Erythroblast (primary cell): ENCODE results near the gene ZCCHC24.

ENCODE experiments used
- GATA1 ChIP-seq: IDR thresholded peaks from 2 replicates; pipeline ENCODE4 v1.6.1; 2011; ENCODE audit warnings: low read depth, mild to moderate bottlenecking, control low read depth, low read length, moderate library complexity
- POLR2A ChIP-seq: IDR thresholded peaks from 2 replicates; pipeline ENCODE4 v1.6.1; 2011; ENCODE audit warnings: mild to moderate bottlenecking, low read length

GRCh38 chr10:79416578-79417255, 28.7 kb downstream of the ZCCHC24 start:
- no peak for TF ChIP-seq POLR2A
- no peak for TF ChIP-seq GATA1
